Mammary epithelial cell (primary cell): Measurements from ENCODE around the gene MARK1.

Experiments
- EZH2 ChIP-seq: IDR thresholded peaks from 2 replicates; pipeline ENCODE4 v1.6.1; 2012; ENCODE audit warnings: low read length, inconsistent platforms, borderline replicate concordance
- TF ChIP-seq, protein P1 (sequence below), 2 donors: IDR thresholded peaks in 1 of 2; conservative IDR thresholded peaks in 1 of 2; 2 replicates each; pipeline ENCODE4 v1.5.1; 2011 to 2012; ENCODE audit warnings: inconsistent platforms in 2 of 2, low read length in 2 of 2, mild to moderate bottlenecking in 2 of 2, control low read depth in 1 of 2, low read depth in 1 of 2; ENCODE audit not compliant: insufficient read depth in 1 of 2; ENCODE audit errors: extremely low read depth in 1 of 2

DNA sequence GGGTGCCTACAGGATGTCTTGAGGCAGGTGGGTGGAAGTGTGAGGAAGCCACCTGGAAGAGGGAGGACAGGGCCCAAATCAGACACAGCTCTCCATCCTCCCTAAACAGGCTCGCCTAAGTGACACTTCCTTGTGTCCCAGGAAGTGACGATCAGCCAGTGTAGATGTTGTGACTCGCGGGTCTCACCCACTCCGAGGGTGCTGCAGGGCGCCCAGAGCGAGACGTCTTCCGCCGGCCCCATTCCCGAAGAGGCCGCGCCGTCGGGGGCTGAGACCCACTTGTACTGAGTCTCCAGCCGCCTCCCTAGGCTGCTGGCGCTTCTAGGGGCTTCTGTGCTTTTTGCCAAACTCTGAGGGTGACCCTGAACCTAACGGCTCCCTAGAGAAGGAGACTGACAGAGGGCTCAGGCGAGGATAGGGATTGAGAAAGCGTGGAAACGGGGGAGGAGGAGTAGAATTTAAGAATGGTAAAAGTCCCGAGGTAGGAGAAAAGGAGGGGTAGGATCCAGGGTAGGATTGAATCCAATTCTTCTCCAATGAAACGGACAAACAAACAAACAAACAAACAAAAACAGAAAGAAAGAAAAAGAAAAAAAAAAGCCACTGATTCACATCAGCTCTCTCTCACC is 543 bp upstream of the MARK1 start:
- TF ChIP-seq, protein P1, sequence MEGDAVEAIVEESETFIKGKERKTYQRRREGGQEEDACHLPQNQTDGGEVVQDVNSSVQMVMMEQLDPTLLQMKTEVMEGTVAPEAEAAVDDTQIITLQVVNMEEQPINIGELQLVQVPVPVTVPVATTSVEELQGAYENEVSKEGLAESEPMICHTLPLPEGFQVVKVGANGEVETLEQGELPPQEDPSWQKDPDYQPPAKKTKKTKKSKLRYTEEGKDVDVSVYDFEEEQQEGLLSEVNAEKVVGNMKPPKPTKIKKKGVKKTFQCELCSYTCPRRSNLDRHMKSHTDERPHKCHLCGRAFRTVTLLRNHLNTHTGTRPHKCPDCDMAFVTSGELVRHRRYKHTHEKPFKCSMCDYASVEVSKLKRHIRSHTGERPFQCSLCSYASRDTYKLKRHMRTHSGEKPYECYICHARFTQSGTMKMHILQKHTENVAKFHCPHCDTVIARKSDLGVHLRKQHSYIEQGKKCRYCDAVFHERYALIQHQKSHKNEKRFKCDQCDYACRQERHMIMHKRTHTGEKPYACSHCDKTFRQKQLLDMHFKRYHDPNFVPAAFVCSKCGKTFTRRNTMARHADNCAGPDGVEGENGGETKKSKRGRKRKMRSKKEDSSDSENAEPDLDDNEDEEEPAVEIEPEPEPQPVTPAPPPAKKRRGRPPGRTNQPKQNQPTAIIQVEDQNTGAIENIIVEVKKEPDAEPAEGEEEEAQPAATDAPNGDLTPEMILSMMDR (conservative IDR thresholded peaks at IDR 0.05 in 1 of 2, IDR thresholded peaks at IDR 0.05 in 1 of 2; ENCODE audit: extremely low read depth in 1 of 2, insufficient read depth in 1 of 2, low read depth in 1 of 2, low read length in 2 of 2) = no peak
- no peak for TF ChIP-seq EZH2
